GM21515 (cell line): Measurements from ENCODE around the gene NTRK1.

Experiments used
- ATAC-seq: cut with Tn5 transposase; IDR thresholded peaks from one replicate; pipeline ENCODE4 v1.9.1; 2021; ENCODE audit not compliant: unreplicated experiment

Gene NTRK1

DNA sequence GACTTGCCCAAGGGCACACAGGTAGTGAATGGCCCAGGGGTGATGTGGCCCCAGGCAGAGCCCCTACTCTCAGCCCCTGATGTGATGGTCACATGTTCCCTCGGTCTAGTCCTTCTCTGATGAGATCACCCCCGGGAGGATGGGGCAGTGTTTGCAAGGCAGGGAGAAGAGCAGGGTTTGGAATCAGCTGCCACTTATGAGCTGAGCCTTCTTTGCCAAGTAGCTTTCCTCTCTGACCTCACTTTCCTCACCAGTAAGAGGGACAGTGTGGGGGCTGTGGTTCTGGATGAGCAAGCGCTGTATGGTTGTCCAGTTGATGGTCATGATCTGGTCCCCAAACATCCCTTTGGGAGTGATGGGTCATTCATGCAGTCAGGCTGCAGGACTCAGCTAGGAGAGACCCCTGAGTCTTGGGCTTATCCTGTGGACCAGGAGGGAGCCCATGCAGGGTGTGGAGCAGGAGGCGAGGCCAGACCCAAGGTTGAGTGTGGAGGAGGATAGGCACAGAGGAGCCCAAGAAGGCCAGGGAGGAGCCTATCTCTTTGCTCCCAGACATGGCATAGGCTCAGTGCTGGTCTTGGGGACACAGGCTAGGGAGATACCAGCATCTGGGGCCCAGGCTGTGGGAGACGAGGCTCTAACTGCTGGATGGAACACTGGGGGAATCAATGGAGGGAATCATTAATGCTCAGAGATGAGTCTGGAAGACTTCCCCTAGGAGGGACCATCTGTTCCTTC lies 16.9 kb downstream of the NTRK1 start:
- no peak for ATAC-seq

- no peak for ATAC-seq
These were observed 19.2 kb downstream of the NTRK1 start for GRCh38 chr1:156879876-156880275.

- ATAC-seq = no peak
These were observed 19.8 kb downstream of the NTRK1 start for GRCh38 chr1:156880473-156880872.

GRCh38 chr1:156881101-156881500 lies 20.4 kb downstream of the NTRK1 start:
- ATAC-seq = no peak

DNA sequence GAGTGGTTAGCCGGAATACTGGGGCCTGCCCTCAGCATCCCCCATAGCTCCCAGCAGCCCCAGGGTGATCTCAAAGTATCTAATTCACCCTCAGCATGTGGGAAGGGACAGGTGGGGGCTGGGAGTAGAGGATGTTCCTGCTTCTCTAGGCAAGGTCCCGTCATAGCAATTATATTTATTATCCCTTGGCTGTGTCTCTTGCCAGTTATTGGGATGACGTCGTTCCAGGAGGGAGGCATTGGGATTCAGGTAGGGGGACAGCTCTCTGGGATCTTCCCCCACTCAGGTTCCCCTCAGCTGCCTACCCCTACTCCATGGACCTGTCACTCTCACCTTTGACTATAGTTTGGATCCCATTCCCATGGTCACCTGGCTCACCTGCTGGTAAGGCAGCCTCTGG lies 21.0 kb downstream of the NTRK1 start:
- no peak for ATAC-seq

GRCh38 chr1:156882543-156882942 lies 21.9 kb downstream of the NTRK1 start:
- ATAC-seq = no peak

- no peak for ATAC-seq
These were observed 23.3 kb downstream of the NTRK1 start for GRCh38 chr1:156883919-156884318.

GRCh38 chr1:156884560-156885184 lies 24.0 kb downstream of the NTRK1 start:
- no peak for ATAC-seq

DNA sequence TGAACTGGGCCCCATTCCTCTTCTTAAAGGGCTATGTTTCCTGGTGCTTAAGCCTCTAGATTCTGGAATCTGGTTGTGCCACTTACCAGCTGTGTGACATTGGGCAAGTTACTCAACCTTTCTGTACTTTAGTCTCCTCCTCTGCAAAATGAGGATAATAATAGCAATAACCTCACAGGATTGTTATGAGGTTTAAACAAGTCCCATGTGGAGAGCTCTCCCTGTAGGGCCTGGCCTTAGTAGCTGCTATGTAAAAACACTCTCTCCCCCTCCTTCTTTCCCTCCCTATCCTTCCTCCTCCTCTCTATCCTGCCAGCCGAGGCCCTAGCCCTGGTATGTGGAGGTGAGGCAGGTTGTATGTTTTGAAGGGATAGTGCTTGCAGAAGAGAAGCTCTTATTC lies 24.6 kb downstream of the NTRK1 start:
- ATAC-seq = no peak

- ATAC-seq = no peak
These were observed 25.3 kb downstream of the NTRK1 start for GRCh38 chr1:156885880-156886355.

GRCh38 chr1:156886583-156887281 lies 26.1 kb downstream of the NTRK1 start:
- ATAC-seq = no peak

GRCh38 chr1:156887317-156887716 lies 26.7 kb downstream of the NTRK1 start:
- ATAC-seq = no peak

DNA sequence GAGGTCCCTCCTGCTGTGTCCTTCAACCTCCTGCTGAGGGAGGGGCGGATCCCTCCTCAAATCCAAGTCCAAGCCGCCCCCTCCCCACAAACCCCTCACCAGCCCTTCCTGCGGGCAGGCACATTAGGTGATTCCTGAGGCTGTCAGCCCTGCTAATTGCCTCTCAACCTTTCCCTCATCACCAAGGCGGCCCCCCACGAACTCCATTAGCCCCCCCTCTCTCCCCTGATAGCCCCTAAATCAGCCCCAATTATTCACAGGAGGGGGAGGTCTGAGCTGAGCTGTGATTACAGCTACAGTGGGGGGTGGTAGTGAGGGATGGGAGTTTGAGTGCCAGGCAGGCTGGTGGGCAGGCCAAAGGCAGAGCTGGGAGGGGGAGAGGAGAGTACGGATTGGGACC lies 27.1 kb downstream of the NTRK1 start:
- ATAC-seq = no peak

- no peak for ATAC-seq
These were observed 29.3 kb downstream of the NTRK1 start for GRCh38 chr1:156889802-156890580.

GRCh38 chr1:156892190-156893047 lies 31.8 kb downstream of the NTRK1 start:
- peak; percentile 61 for ATAC-seq

GRCh38 chr1:156893048-156893953 lies 32.6 kb downstream of the NTRK1 start, which contains the start of gene PEAR1:
TSS of gene PEAR1 (plus strand) at chr1:156893718. CDS start at chr1:156903927, 10,209 bp downstream.
- no peak for ATAC-seq

DNA sequence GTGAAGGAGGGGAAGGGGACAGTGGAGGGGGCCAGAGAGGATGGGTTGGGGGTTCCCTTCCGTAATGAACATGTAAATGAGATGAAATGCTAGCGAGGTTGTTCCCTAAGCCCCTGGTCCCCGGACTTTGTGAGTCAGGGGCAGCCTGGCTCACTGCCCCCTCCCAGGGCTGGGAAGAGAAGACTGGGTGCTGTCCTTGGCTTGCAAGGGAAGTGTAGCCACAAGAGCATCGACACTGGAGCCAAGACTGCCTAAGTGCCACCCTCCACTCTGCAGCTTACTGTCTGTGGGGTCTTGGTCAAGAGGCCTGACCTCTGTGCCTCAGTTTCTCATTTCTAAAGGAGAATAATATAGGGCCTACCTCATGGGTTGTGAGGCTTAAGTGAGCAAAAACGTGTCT lies 33.3 kb downstream of the NTRK1 start:
- no peak for ATAC-seq

GRCh38 chr1:156894711-156895454 lies 34.2 kb downstream of the NTRK1 start:
- no peak for ATAC-seq

GRCh38 chr1:156895455-156895812 lies 34.8 kb downstream of the NTRK1 start:
- ATAC-seq = no peak
